Activated naive CD8-positive, alpha-beta T cell treated with anti-CD3 and anti-CD28 coated beads for 36 hours (primary cell): ENCODE measurements around the gene MRPS25. TPM values are rescaled to one million over a fixed set of nuclear protein-coding genes. Genes with fewer than 3 reads are reported as not detected.

Source experiments
- DNase-seq: peaks from one replicate; pipeline ENCODE4 v3.0.0; 2021
- H3K27ac Mint-ChIP-seq: one replicate; pipeline ENCODE4 v1.8.0; 2022; ENCODE audit warnings: mild to moderate bottlenecking, moderate library complexity, mixed read lengths
- H3K27me3 Mint-ChIP-seq: one replicate; pipeline ENCODE4 v1.8.0; 2022; ENCODE audit warnings: mild to moderate bottlenecking, mixed read lengths
- H3K36me3 Mint-ChIP-seq: one replicate; pipeline ENCODE4 v1.8.0; 2021; ENCODE audit warnings: mild to moderate bottlenecking, mixed read lengths
- H3K4me1 Mint-ChIP-seq: one replicate; pipeline ENCODE4 v1.8.0; 2021; ENCODE audit warnings: mixed read lengths
- H3K4me3 Mint-ChIP-seq: one replicate; pipeline ENCODE4 v1.8.0; 2022; ENCODE audit warnings: mild to moderate bottlenecking, moderate library complexity, mixed read lengths
- H3K9me3 Mint-ChIP-seq: one replicate; pipeline ENCODE4 v1.8.0; 2022; ENCODE audit warnings: mixed read lengths
- total RNA-seq, 2 experiments: library from RNA; stranded (reverse); gene quantifications; one replicate each; pipeline ENCODE4 v1.2.3, GENCODE V29; 2021

The MRPS25 gene
- total RNA-seq, 2 experiments from 2014 or later: 78.0 to 86.4 TPM

DNA sequence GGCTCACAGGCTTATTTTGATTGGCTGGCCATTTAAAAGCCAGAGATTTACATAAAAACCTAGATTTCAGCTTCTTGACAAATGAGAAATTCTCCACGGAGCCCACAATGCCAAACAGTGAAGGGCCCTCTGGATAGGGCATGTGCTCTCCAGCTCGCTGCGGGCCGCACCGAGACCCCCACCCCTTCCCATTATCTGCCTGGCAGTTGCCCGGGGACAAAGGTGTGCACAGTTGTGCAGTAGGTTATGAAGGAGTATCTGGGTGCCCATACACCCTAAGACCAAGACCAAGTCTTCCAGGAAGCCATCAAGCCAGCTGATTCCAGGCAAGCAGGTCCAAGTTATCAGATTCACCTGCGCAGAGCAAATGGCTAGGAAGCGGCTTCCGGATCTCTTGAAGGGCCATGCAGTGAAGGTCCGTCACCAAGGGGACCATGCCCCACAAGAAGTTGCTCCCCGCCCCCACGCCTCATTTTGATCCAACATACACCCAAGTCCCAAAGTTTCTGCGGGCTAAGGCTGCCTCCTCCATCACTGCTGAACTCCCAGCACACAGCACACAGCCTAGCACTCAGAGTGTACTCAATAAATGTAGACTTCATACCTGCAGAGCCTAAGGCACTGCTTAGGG is 1.3 kb downstream of the MRPS25 start:
- DNase-seq: no peak
- H3K27me3 Mint-ChIP-seq: no peaks in the 10 kb centered on the region
- H3K4me1 Mint-ChIP-seq: peaks cover 27% of the 10 kb centered on the region
- H3K27ac Mint-ChIP-seq: peak overlapping the region; percentile 97
- no peaks in the 10 kb centered on the region for H3K9me3 Mint-ChIP-seq
- peak overlapping the region; percentile 96 for H3K4me3 Mint-ChIP-seq
- H3K36me3 Mint-ChIP-seq: peaks cover 31% of the 10 kb centered on the region

GRCh38 chr3:15063238-15063637 is 1.9 kb downstream of the MRPS25 start:
- Mint-ChIP-seq H3K27me3 (no peaks in the 10 kb centered on the region), H3K36me3 (peaks cover 36% of the 10 kb centered on the region), H3K27ac (peak overlapping the region; percentile 27), H3K9me3 (no peaks in the 10 kb centered on the region), H3K4me3 (peak overlapping the region; percentile 96), H3K4me1 (peaks cover 29% of the 10 kb centered on the region)
- DNase-seq: no peak

GRCh38 chr3:15060029-15060428 is 5.1 kb downstream of the MRPS25 start:
- DNase-seq: no peak
- Mint-ChIP-seq H3K36me3 (peaks cover 66% of the 10 kb centered on the region), H3K27ac (no peak overlapping the region), H3K4me1 (peaks cover 38% of the 10 kb centered on the region), H3K4me3 (no peak overlapping the region), H3K9me3 (peaks cover 2% of the 10 kb centered on the region), H3K27me3 (no peaks in the 10 kb centered on the region)

DNA sequence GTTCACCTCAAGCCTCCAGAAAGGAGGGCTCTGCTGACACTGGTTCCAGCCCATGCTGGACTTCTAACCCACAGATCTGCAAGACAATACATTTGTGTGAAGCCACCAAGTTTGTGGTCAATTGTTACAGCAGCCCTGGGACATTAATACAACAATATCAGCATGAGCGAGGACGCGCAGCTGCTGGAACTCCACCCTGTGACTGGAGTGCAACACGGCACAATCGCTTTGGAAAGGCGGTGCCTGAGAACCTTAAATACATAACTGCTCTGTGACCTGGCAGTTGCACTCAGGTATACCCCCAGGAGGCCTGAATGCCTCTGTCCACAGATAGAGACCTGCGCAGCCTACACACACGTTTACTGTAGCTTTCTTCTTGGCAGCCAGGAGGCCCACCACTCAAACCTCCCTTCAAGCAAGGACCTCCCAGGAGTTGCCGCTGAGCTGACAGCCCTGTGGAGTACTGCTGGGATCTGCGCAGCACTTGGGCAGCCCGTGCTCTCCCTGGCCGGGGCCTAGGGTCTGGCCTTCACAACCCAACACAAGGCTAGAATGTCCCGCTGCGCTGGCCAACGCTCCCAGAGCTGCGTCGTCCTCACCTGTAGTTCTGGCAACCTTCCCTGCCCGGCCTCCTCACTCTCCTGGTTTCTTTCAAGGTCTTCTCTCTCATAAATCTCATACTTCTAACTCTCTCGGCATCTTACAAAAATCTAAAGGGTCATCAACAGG is 8.3 kb downstream of the MRPS25 start:
- Mint-ChIP-seq H3K27ac (peak overlapping the region; percentile 13), H3K4me1 (peaks cover 43% of the 10 kb centered on the region)

GRCh38 chr3:15055019-15055557 is 10.0 kb downstream of the MRPS25 start:
- no peaks in the 10 kb centered on the region for H3K27me3 Mint-ChIP-seq
- peaks cover 66% of the 10 kb centered on the region for H3K36me3 Mint-ChIP-seq
- peaks cover 4% of the 10 kb centered on the region for H3K9me3 Mint-ChIP-seq
- H3K4me1 Mint-ChIP-seq: peaks cover 51% of the 10 kb centered on the region
- peak overlapping the region; percentile 72 for H3K27ac Mint-ChIP-seq
- H3K4me3 Mint-ChIP-seq: peak overlapping the region; percentile 20
- DNase-seq: peak; percentile 65

More for the DNA sequence above, 8.3 kb downstream of the MRPS25 start:
- Mint-ChIP-seq H3K27me3 (no peaks in the 10 kb centered on the region), H3K9me3 (peaks cover 4% of the 10 kb centered on the region), H3K36me3 (peaks cover 68% of the 10 kb centered on the region), H3K4me3 (no peak overlapping the region)
- DNase-seq: no peak

- H3K4me1 Mint-ChIP-seq: peaks cover 45% of the 10 kb centered on the region
Measured at GRCh38 chr3:15053541-15053940, 11.6 kb downstream of the MRPS25 start.

DNA sequence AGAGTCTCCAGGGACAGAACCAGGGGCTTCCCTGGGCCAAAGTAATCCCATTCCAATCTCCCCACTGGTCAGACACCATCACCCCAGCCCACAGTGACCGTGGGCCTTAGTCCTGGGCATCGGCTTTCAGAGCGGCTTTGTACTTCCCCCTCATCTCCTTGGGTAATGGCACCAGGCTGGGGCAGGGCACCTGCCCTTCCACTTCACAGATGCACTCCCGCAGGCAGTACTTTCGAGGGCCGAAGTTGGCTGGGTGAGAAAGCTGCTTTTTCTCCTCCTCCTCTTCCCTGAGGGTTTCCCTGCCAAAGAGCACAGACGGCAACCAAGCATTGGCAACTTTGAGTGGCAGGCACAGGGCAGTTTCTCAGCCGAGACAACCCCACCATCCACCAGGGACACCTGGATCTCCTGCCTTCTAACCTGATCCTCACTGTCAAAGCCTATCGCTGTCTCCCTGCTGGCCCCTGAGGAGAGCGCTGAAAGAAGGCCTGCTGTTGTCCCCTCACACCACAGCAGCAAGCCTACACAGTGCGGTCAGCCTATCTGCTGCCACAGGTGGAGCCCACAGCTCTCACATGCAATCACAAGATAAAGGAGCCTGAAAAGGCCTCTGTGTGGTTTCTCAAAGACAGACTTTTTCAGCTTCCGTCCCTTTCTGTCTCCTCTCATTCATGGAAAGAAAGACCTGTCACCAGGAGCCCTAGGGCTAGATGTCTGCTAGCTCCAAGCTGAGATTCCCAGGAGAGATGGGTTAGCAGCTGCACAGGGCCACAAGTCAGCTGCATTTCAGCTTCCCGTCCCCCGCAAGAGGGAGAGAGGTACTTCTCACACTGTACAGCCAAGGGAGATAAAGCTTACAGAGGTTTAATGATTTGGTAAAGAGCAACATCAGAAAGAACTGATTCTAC is 12.5 kb downstream of the MRPS25 start:
- H3K27ac Mint-ChIP-seq: peak overlapping the region; percentile 56

More at GRCh38 chr3:15053541-15053940, 11.6 kb downstream of the MRPS25 start:
- peaks cover 4% of the 10 kb centered on the region for H3K9me3 Mint-ChIP-seq
- no peak for DNase-seq
- peaks cover 55% of the 10 kb centered on the region for H3K36me3 Mint-ChIP-seq
- H3K4me3 Mint-ChIP-seq: no peak overlapping the region
- no peaks in the 10 kb centered on the region for H3K27me3 Mint-ChIP-seq
- H3K27ac Mint-ChIP-seq: no peak overlapping the region

DNA sequence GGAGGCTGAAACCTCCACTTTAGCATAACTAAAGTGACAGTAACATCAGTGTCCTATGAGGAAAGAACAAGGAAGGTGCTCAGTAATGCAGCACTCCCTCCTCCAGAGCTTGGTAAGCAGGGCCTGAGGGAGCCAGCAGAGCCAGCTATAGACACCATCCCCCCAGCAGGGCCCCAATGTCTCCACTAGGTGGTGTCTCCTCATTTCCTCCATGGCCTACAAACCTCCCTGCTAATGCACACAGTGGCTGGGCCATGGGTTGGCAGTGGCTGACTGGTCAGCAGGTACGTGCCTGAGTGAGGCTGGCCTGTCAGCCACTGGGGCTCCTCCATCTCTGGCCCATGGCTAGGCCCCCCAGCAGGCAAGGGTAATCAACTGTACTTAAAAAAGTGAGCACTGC is 13.6 kb downstream of the MRPS25 start:
- H3K9me3 Mint-ChIP-seq: peaks cover 4% of the 10 kb centered on the region
- peaks cover 44% of the 10 kb centered on the region for H3K36me3 Mint-ChIP-seq
- peak overlapping the region; percentile 56 for H3K27ac Mint-ChIP-seq
- H3K27me3 Mint-ChIP-seq: no peaks in the 10 kb centered on the region
- peak; percentile 35 for DNase-seq
- peaks cover 43% of the 10 kb centered on the region for H3K4me1 Mint-ChIP-seq
- H3K4me3 Mint-ChIP-seq: no peak overlapping the region

More for the DNA sequence above, 12.5 kb downstream of the MRPS25 start:
- no peak for DNase-seq
- no peaks in the 10 kb centered on the region for H3K27me3 Mint-ChIP-seq
- no peak overlapping the region for H3K4me3 Mint-ChIP-seq
- H3K36me3 Mint-ChIP-seq: peaks cover 47% of the 10 kb centered on the region
- H3K4me1 Mint-ChIP-seq: peaks cover 45% of the 10 kb centered on the region
- H3K9me3 Mint-ChIP-seq: peaks cover 4% of the 10 kb centered on the region

DNA sequence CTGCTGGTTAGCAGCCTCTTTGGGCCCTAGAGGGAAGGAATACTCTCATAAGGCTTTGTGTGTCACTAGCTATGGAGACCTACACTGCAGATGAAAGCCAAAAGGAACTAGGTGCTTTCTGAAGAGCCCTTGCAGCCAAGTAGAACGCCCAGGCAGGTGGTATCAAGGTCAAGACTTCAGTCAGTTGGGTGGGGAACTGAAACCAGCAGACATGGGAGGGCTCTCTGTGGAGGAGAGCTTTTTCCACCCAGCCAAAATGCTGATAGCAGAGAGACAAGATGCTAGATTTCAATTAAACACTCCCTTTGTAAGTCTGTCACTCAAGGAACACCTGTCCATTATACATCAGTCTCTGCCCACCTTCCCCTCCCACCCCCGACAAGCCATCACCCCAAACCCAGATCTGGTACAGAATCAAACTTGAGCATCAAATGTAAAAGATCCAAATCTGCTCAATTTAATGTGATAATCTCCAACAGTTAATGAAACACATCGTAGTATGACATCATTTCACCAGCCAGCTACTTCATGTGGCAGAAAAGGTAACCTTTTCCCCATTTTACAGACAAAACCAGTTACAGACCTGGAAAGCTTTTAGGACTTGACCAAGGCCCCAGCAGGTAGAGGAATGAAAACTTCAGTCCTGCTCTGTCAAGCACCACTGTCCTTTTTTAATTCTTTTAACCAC is 14.6 kb downstream of the MRPS25 start:
- Mint-ChIP-seq H3K36me3 (peaks cover 34% of the 10 kb centered on the region), H3K4me1 (peaks cover 41% of the 10 kb centered on the region), H3K27ac (peak overlapping the region; percentile 60), H3K9me3 (peaks cover 4% of the 10 kb centered on the region), H3K4me3 (no peak overlapping the region), H3K27me3 (no peaks in the 10 kb centered on the region)
- no peak for DNase-seq

DNA sequence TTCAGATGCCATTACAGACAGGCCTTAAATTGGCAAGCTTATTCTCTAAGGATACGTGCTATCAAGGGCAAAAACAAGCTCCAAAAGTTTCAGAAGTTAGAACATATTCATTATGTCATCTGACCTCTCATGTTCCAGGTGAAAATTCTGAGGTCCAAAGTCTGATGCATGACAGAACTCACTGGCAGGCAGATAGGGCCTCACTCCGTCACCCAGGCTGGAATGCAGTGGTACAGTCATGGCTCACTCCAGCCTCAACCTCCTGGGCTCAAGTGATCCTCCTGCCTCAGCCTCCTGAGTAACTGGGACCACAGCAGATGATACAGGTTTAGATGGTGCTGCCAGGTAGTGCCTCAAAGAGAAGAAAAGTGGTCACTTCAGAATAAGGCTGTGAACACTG is 15.5 kb downstream of the MRPS25 start:
- H3K9me3 Mint-ChIP-seq: no peaks in the 10 kb centered on the region
- H3K27me3 Mint-ChIP-seq: no peaks in the 10 kb centered on the region
- peaks cover 40% of the 10 kb centered on the region for H3K4me1 Mint-ChIP-seq
- H3K4me3 Mint-ChIP-seq: no peak overlapping the region
- H3K27ac Mint-ChIP-seq: no peak overlapping the region
- H3K36me3 Mint-ChIP-seq: peaks cover 26% of the 10 kb centered on the region
- DNase-seq: no peak

DNA sequence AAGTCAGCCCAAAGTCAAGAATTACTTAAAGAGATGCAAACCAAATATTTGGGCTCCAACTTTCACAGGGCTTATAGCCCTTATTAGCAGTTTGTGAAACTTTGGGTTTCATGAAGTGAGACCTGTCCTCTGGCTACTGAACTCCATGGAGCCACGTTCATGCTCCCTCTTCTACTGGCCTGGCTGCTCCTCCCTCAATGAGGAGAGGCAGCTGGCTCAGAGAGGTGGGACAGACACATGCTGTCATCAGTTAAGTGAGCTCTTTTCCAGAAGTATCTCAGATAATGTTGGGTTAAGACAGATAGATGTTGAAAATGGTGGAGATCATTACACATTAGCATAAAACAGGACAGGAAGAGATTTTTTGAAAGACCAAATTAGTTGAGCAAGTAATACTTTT is 19.4 kb downstream of the MRPS25 start:
- no peaks in the 10 kb centered on the region for H3K27me3 Mint-ChIP-seq
- H3K4me1 Mint-ChIP-seq: peaks cover 33% of the 10 kb centered on the region
- H3K4me3 Mint-ChIP-seq: no peak overlapping the region
- H3K36me3 Mint-ChIP-seq: peaks cover 20% of the 10 kb centered on the region
- DNase-seq: no peak
- no peaks in the 10 kb centered on the region for H3K9me3 Mint-ChIP-seq
- peak overlapping the region; percentile 64 for H3K27ac Mint-ChIP-seq

DNA sequence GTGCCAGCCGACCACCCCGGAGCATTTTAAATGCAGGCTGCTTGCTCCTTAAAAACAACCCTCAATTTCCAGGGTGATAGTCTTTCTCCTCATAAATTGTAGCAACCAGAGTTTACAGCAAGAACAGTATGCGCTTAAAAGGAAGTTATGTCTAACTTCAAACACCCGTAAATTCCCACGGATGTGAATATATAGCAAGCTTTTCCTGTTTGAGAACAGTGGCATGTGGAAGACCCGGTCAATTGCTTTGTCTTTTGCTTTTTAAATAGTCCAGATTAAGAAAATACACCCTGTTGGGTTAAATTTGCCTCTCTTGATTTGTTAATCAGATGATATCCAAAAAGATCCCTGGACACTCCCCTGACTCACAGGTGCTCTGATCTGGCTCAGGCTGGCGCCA is 20.8 kb downstream of the MRPS25 start:
- H3K27me3 Mint-ChIP-seq: no peaks in the 10 kb centered on the region
- no peak overlapping the region for H3K4me3 Mint-ChIP-seq
- DNase-seq: no peak
- H3K4me1 Mint-ChIP-seq: peaks cover 27% of the 10 kb centered on the region
- H3K36me3 Mint-ChIP-seq: peaks cover 20% of the 10 kb centered on the region
- no peaks in the 10 kb centered on the region for H3K9me3 Mint-ChIP-seq
- H3K27ac Mint-ChIP-seq: peak overlapping the region; percentile 64

DNA sequence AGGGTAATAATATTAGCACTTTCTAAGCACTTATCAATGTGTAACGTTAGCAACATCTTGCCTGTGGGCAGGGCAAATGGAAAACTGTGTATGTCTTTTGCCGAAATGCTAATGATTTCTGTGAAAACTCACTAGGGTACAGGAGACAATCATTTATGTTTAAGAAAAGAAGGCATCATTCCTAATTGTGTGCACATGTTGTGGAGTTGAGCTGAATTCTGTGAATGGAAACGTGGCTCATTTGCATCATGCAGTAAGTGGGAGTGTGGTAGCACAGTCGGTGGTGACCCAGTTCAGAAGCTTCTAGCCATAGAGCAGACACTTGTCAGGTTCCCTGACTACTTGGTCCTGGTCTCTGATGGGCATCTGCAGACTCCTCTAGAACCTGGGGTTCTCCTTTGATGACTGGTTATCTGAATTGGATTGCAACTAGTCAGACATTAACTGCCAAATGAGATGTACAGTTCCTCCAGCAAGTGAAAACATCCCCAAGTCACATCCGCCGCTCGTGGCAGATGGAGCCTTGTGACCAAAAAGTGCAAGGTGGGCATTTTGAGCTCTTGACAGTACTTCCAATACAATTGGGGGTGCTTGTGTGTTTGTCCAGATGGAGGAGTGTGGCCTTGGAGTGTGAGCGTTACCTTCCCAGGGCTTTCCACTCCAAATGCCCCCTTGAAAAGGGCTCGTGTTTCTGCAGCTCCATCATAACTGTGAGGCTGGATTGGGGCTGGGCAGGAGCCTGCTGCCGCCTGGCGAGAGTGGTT is 21.5 kb downstream of the MRPS25 start:
- Mint-ChIP-seq H3K4me1 (peaks cover 27% of the 10 kb centered on the region), H3K27me3 (no peaks in the 10 kb centered on the region), H3K27ac (peak overlapping the region; percentile 38), H3K4me3 (no peak overlapping the region), H3K36me3 (peaks cover 20% of the 10 kb centered on the region), H3K9me3 (no peaks in the 10 kb centered on the region)
- DNase-seq: no peak

- no peak overlapping the region for H3K4me3 Mint-ChIP-seq
- H3K27me3 Mint-ChIP-seq: no peaks in the 10 kb centered on the region
- no peaks in the 10 kb centered on the region for H3K9me3 Mint-ChIP-seq
- peaks cover 19% of the 10 kb centered on the region for H3K36me3 Mint-ChIP-seq
- peaks cover 27% of the 10 kb centered on the region for H3K4me1 Mint-ChIP-seq
- H3K27ac Mint-ChIP-seq: peak overlapping the region; percentile 55
- DNase-seq: no peak
Measured at GRCh38 chr3:15042936-15043335, 22.2 kb downstream of the MRPS25 start.
